ENCODE data around the gene IGFL1.

DNA sequence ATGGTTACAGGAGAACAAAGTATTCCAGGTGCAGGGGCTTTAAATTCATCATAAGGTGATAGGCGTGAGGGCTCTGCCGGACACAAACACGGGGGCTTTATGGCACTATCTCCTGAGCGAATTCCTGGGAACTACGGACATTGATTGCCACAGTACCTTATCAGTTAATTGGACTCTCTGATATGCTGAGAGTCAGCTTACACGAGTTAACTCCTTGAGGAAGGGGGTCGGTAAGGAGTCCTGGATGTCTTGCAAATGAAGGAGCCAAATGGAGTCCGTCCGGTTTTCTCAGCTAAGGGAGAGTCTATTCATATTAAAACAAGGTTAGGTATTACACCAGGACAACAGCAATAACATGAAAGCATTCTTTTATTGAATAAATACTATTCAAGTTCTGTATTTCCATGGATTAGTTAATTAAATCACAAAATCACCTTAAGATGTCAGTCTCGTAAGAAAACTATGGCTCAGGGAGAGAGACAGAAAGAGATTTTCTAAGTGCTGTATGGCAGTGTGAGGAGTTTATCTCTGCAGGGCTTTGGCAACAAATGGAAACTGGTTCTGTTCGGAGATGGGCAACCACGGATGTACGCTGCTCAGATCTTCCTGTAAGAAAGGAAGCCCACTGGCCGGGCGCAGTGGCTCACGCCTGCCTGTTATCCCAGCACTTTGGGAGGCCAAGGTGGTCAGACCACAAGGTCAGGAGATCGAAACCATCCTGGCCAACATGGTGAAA lies 41.1 kb downstream of the IGFL1 start:
- TF ChIP-seq JUND (IDR thresholded peaks at IDR 0.05): no peak
- no peak for TF ChIP-seq POLR2AphosphoS5 (IDR thresholded peaks at IDR 0.05; ENCODE audit: low read depth, low read length)
- TF ChIP-seq, protein P1, sequence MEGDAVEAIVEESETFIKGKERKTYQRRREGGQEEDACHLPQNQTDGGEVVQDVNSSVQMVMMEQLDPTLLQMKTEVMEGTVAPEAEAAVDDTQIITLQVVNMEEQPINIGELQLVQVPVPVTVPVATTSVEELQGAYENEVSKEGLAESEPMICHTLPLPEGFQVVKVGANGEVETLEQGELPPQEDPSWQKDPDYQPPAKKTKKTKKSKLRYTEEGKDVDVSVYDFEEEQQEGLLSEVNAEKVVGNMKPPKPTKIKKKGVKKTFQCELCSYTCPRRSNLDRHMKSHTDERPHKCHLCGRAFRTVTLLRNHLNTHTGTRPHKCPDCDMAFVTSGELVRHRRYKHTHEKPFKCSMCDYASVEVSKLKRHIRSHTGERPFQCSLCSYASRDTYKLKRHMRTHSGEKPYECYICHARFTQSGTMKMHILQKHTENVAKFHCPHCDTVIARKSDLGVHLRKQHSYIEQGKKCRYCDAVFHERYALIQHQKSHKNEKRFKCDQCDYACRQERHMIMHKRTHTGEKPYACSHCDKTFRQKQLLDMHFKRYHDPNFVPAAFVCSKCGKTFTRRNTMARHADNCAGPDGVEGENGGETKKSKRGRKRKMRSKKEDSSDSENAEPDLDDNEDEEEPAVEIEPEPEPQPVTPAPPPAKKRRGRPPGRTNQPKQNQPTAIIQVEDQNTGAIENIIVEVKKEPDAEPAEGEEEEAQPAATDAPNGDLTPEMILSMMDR (IDR thresholded peaks at IDR 0.05 in 2 of 3, conservative IDR thresholded peaks at IDR 0.05 in 1 of 3; ENCODE audit: borderline replicate concordance in 1 of 3, insufficient read depth in 1 of 3, low read depth in 2 of 3, low read length in 2 of 3): no peak
- TF ChIP-seq, protein P2, sequence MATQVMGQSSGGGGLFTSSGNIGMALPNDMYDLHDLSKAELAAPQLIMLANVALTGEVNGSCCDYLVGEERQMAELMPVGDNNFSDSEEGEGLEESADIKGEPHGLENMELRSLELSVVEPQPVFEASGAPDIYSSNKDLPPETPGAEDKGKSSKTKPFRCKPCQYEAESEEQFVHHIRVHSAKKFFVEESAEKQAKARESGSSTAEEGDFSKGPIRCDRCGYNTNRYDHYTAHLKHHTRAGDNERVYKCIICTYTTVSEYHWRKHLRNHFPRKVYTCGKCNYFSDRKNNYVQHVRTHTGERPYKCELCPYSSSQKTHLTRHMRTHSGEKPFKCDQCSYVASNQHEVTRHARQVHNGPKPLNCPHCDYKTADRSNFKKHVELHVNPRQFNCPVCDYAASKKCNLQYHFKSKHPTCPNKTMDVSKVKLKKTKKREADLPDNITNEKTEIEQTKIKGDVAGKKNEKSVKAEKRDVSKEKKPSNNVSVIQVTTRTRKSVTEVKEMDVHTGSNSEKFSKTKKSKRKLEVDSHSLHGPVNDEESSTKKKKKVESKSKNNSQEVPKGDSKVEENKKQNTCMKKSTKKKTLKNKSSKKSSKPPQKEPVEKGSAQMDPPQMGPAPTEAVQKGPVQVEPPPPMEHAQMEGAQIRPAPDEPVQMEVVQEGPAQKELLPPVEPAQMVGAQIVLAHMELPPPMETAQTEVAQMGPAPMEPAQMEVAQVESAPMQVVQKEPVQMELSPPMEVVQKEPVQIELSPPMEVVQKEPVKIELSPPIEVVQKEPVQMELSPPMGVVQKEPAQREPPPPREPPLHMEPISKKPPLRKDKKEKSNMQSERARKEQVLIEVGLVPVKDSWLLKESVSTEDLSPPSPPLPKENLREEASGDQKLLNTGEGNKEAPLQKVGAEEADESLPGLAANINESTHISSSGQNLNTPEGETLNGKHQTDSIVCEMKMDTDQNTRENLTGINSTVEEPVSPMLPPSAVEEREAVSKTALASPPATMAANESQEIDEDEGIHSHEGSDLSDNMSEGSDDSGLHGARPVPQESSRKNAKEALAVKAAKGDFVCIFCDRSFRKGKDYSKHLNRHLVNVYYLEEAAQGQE (IDR thresholded peaks at IDR 0.05; ENCODE audit: low read depth): no peak
- no peak for TF ChIP-seq EZH2 (IDR thresholded peaks at IDR 0.05)
- TF ChIP-seq, protein P3, sequence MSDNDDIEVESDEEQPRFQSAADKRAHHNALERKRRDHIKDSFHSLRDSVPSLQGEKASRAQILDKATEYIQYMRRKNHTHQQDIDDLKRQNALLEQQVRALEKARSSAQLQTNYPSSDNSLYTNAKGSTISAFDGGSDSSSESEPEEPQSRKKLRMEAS (IDR thresholded peaks at IDR 0.05): no peak
- TF ChIP-seq POLR2A (IDR thresholded peaks at IDR 0.05; ENCODE audit: borderline replicate concordance, extremely low read depth, insufficient read depth, insufficient read length): no peak
- no peak for TF ChIP-seq RAD21 (IDR thresholded peaks at IDR 0.05; ENCODE audit: low read depth)
- TF ChIP-seq EGR1 (IDR thresholded peaks at IDR 0.05; ENCODE audit: low read depth): no peak
- TF ChIP-seq CEBPB (IDR thresholded peaks at IDR 0.05; ENCODE audit: low read depth): no peak
